B cell (primary cell): ENCODE data around the gene NME1. TPM values are rescaled to one million over a fixed set of nuclear protein-coding genes. Genes with fewer than 3 reads are reported as not detected.

Experiments used
- ATAC-seq: fragments of 200-7000 bp; cut with Tn5 transposase; one replicate; pipeline ENCODE4 v1.10.0; 2021; ENCODE audit warnings: low read depth, mild to moderate bottlenecking, moderate number of reproducible peaks, moderate library complexity
- CTCF ChIA-PET: fragments of 350-600 bp; sonication (Branson Sonifier 250); formaldehyde crosslinking; loops from one replicate; lab custom pipeline; 2021; ENCODE audit warnings: antibody characterized with exemption, inconsistent platforms; lab: Charles Lee
- POLR2A ChIA-PET: fragments of 350-600 bp; sonication (Branson Sonifier 250); formaldehyde crosslinking; loops from one replicate; lab custom pipeline; 2021; ENCODE audit warnings: antibody characterized with exemption; lab: Charles Lee
- DNase-seq: peaks from one replicate; pipeline ENCODE4 v3.0.0; 2013
- H2AFZ ChIP-seq: 2 replicates; pipeline ENCODE4 v1.6.1; 2012; ENCODE audit warnings: mild to moderate bottlenecking, low read depth, low read length; ENCODE audit not compliant: insufficient read depth, poor library complexity, severe bottlenecking
- H3K27ac ChIP-seq, 2 donors: 1 replicate in 1 of 2; 2 replicates in 1 of 2; pipeline ENCODE4 v1.5.1; 2012 to 2013; ENCODE audit warnings: low read length in 2 of 2, mild to moderate bottlenecking in 2 of 2, moderate library complexity in 1 of 2
- H3K27me3 ChIP-seq, 4 experiments: fragments of 200-600 bp in 1 of 4; sonication (generic) in 1 of 4; replicated peaks in 1 of 4; 1 replicate in 2 of 4; 2 replicates in 2 of 4; pipeline versions ENCODE4 v1.6.1 to v1.7.0; 2013 to 2016; ENCODE audit warnings: low read length in 3 of 4, mild to moderate bottlenecking in 2 of 4, mixed read lengths in 1 of 4, moderate library complexity in 1 of 4; ENCODE audit not compliant: insufficient read depth in 4 of 4, control insufficient read depth in 3 of 4; ENCODE audit errors: control extremely low read depth in 1 of 4
- H3K36me3 ChIP-seq, 2 experiments: replicated peaks in 1 of 2; 1 replicate in 1 of 2; 2 replicates in 1 of 2; pipeline versions ENCODE4 v1.6.1 to v1.7.1; 2013; ENCODE audit warnings: low read length in 1 of 2; ENCODE audit not compliant: insufficient read depth in 2 of 2, control insufficient read depth in 1 of 2; ENCODE audit errors: control extremely low read depth in 1 of 2, extremely low read depth in 1 of 2
- H3K4me1 ChIP-seq, 2 donors: fragments of 200-600 bp in 1 of 2; sonication (generic) in 1 of 2; 1 replicate in 1 of 2; 2 replicates in 1 of 2; pipeline versions ENCODE4 v1.5.1 to v1.6.1; 2013 to 2017; ENCODE audit warnings: low read length in 2 of 2; ENCODE audit not compliant: control insufficient read depth in 2 of 2, insufficient read depth in 2 of 2
- H3K4me2 ChIP-seq: replicated peaks from 2 replicates; pipeline ENCODE3; 2012; ENCODE audit warnings: mild to moderate bottlenecking, low read depth, low read length; ENCODE audit not compliant: poor library complexity, severe bottlenecking
- H3K4me3 ChIP-seq, 5 experiments: fragments of 200-600 bp in 1 of 5; sonication (generic) in 1 of 5; 1 replicate in 3 of 5; 2 replicates in 2 of 5; pipeline versions ENCODE4 v1.5.1 to v1.7.0; 2011 to 2016; ENCODE audit warnings: low read length in 4 of 5, mild to moderate bottlenecking in 4 of 5, low read depth in 2 of 5, control low read depth in 1 of 5, moderate library complexity in 1 of 5; ENCODE audit not compliant: insufficient read depth in 1 of 5; ENCODE audit errors: control extremely low read depth in 1 of 5, extremely low read depth in 1 of 5
- H3K79me2 ChIP-seq: fragments of 200-600 bp; sonication (generic); one replicate; pipeline ENCODE4 v1.6.0; 2016; ENCODE audit warnings: low read length; ENCODE audit not compliant: control insufficient read depth, insufficient read depth
- H3K9ac ChIP-seq: fragments of 200-600 bp; sonication (generic); 2 replicates; pipeline ENCODE4 v1.6.1; 2017; ENCODE audit warnings: mild to moderate bottlenecking, low read length, moderate library complexity
- H3K9me3 ChIP-seq, 3 donors: one replicate each; pipeline versions ENCODE4 v1.6.1 to v1.7.1; 2013; ENCODE audit warnings: low read length in 2 of 3; ENCODE audit not compliant: control insufficient read depth in 2 of 3, insufficient read depth in 1 of 3; ENCODE audit errors: control extremely low read depth in 1 of 3
- H4K20me1 ChIP-seq: 2 replicates; pipeline ENCODE4 v1.6.0; 2012; ENCODE audit warnings: mild to moderate bottlenecking, low read length; ENCODE audit not compliant: insufficient read depth, control insufficient read depth, poor library complexity, severe bottlenecking
- H3K27ac Mint-ChIP-seq: one replicate; pipeline ENCODE4 v1.8.0; 2021; ENCODE audit warnings: mixed read lengths
- H3K27me3 Mint-ChIP-seq: one replicate; pipeline ENCODE4 v1.8.0; 2021; ENCODE audit warnings: mixed read lengths
- H3K4me1 Mint-ChIP-seq: one replicate; pipeline ENCODE4 v1.8.0; 2021; ENCODE audit warnings: mixed read lengths
- H3K4me3 Mint-ChIP-seq: one replicate; pipeline ENCODE4 v1.8.0; 2021; ENCODE audit warnings: mixed read lengths
- H3K9me3 Mint-ChIP-seq: one replicate; pipeline ENCODE4 v1.8.0; 2022; ENCODE audit warnings: mixed read lengths; ENCODE audit not compliant: insufficient read depth
- CTCF ChIP-seq: fragments of 200-600 bp; IDR thresholded peaks from one replicate; pipeline ENCODE4 v1.8.0; 2022; ENCODE audit warnings: antibody characterized with exemption, mild to moderate bottlenecking
- EZH2 ChIP-seq: IDR thresholded peaks from 2 replicates; pipeline ENCODE4 v1.6.1; 2012; ENCODE audit warnings: borderline replicate concordance, low read depth, mild to moderate bottlenecking, moderate library complexity, low read length; ENCODE audit not compliant: insufficient read depth, poor library complexity, severe bottlenecking
- WGBS: methylation state at CpG from one replicate; pipeline ENCODE4 v1.1.5; 2013; ENCODE audit warnings: missing lambda C conversion rate; ENCODE audit not compliant: insufficient coverage; 5-methylcytosine and 5-hydroxymethylcytosine counted together
- intact Hi-C: fragments of 100-400 bp; cut with micrococcal nuclease; formaldehyde crosslinking; loops from one replicate; pipeline ENCODE4 v1.10.0; 2022
- polyA plus RNA-seq: library from polyadenylated mRNA; depleted of rRNA; stranded (reverse); fragments of >200 nt; gene quantifications from 2 replicates; pipeline ENCODE4 v1.2.3, GENCODE V29; 2012
- total RNA-seq, 2 donors: library from RNA; stranded (reverse); fragments of 120-200 nt in 1 of 2; gene quantifications; 1 replicate in 1 of 2; 2 replicates in 1 of 2; pipeline versions ENCODE4 v1.2.3 to v1.2.4, GENCODE V29; 2013 to 2022

NME1 gene
- total and polyA plus RNA-seq, 2 donors (not counting 1 experiment from before 2014, with no cell fraction given): 19.0 to 27.5 TPM

GRCh38 chr17:51200295-51200694 lies 46.9 kb downstream of the NME1 start:
- Mint-ChIP-seq H3K4me1 (no peaks in the 10 kb centered on the region), H3K9me3 (no peaks in the 10 kb centered on the region), H3K27ac (no peak overlapping the region), H3K27me3 (no peaks in the 10 kb centered on the region), H3K4me3 (no peak overlapping the region)
- H3K4me3 ChIP-seq: no peak overlapping the region
- no CpG with 5 or more reads among the region's 6 CpGs for WGBS
- no peak overlapping the region for H2AFZ ChIP-seq
- ChIA-PET POLR2A (no interaction called here), CTCF (interaction anchor here (1.0 kb wide), 1 partner anchor 12 kb away, joined by 3 read pairs; no protein-coding TSS in a partner anchor)
- no peaks in the 10 kb centered on the region for H3K4me1 ChIP-seq
- DNase-seq (no peak), ATAC-seq (no peak)
- no peak overlapping the region for H3K27ac ChIP-seq
- H3K4me2 ChIP-seq: no peak overlapping the region
- no peaks in the 10 kb centered on the region for H3K79me2 ChIP-seq
- no peaks in the 10 kb centered on the region for H4K20me1 ChIP-seq
- intact Hi-C loops: no loop called here
- peaks cover 16 to 73% of the 10 kb centered on the region in 2 experiments for H3K36me3 ChIP-seq
- peaks cover 0 to 1% (median 0%) of the 10 kb centered on the region in 3 donors for H3K9me3 ChIP-seq
- TF ChIP-seq EZH2 (no peak), CTCF (no peak)
- H3K9ac ChIP-seq: no peak overlapping the region
- no peaks in the 10 kb centered on the region for H3K27me3 ChIP-seq

GRCh38 chr17:51200846-51201245 lies 47.5 kb downstream of the NME1 start:
- no peak overlapping the region for H3K4me2 ChIP-seq
- H3K79me2 ChIP-seq: no peaks in the 10 kb centered on the region
- no peaks in the 10 kb centered on the region for H3K4me1 ChIP-seq
- TF ChIP-seq EZH2 (no peak), CTCF (no peak)
- no peak overlapping the region for H3K4me3 ChIP-seq
- no peak overlapping the region for H3K9ac ChIP-seq
- DNase-seq: no peak
- Mint-ChIP-seq H3K4me1 (no peaks in the 10 kb centered on the region), H3K27ac (no peak overlapping the region), H3K9me3 (no peaks in the 10 kb centered on the region), H3K4me3 (no peak overlapping the region), H3K27me3 (no peaks in the 10 kb centered on the region)
- no peak overlapping the region for H3K27ac ChIP-seq
- POLR2A ChIA-PET: no interaction called here
- CTCF ChIA-PET: no interaction called here
- H3K9me3 ChIP-seq: peaks cover 0 to 1% (median 0%) of the 10 kb centered on the region in 3 donors
- no CpG with 5 or more reads among the region's 2 CpGs for WGBS
- H3K27me3 ChIP-seq: no peaks in the 10 kb centered on the region
- H2AFZ ChIP-seq: no peak overlapping the region
- intact Hi-C loops: no loop called here
- ATAC-seq: no peak
- no peaks in the 10 kb centered on the region for H4K20me1 ChIP-seq
- peaks cover 18 to 73% of the 10 kb centered on the region in 2 experiments for H3K36me3 ChIP-seq
